Body of pancreas (tissue), 4 donors: ENCODE results near the gene SAPCD2. TPM values are rescaled to one million over a fixed set of nuclear protein-coding genes. Genes with fewer than 3 reads are reported as not detected.

Source experiments
- ATAC-seq: fragments of 150-250 bp; one replicate; pipeline ENCODE4 v1.9.1; 2016
- DNase-seq, 4 donors: peaks; one replicate each; pipeline ENCODE4 v3.0.0-alpha.2; 2019
- H3K27ac ChIP-seq, 4 donors: fragments of 200-600 bp; sonication (generic); 1 replicate in 3 of 4; 2 replicates in 1 of 4; pipeline versions ENCODE4 v1.5.1 to v1.6.1; 2016 to 2019; ENCODE audit warnings: mild to moderate bottlenecking in 1 of 4, mixed read lengths in 1 of 4, moderate library complexity in 1 of 4
- H3K27me3 ChIP-seq, 2 donors: fragments of 200-600 bp; sonication (generic); one replicate each; pipeline ENCODE4 v1.6.0; 2016; ENCODE audit warnings: mild to moderate bottlenecking in 1 of 2
- H3K36me3 ChIP-seq, 2 donors: fragments of 200-600 bp; sonication (generic); replicated peaks in 1 of 2; 2 replicates each; pipeline ENCODE4 v1.5.1; 2016; ENCODE audit warnings: low read depth in 2 of 2; ENCODE audit not compliant: insufficient read depth in 1 of 2
- H3K4me1 ChIP-seq: fragments of 200-600 bp; sonication (generic); one replicate; pipeline ENCODE4 v1.6.0; 2016
- H3K4me3 ChIP-seq, 2 donors: fragments of 200-600 bp; sonication (generic); 1 replicate in 1 of 2; 2 replicates in 1 of 2; pipeline ENCODE4 v1.5.1; 2016 to 2019
- H3K9me3 ChIP-seq, 3 donors: fragments of 200-600 bp; sonication (generic); 1 replicate in 2 of 3; 2 replicates in 1 of 3; pipeline ENCODE4 v1.5.1; 2016
- CTCF ChIP-seq, 7 experiments: fragments of 450-650 bp in 4 of 7; fragments of 200-600 bp in 3 of 7; sonication (generic) in 3 of 7; IDR thresholded peaks; one replicate each; pipeline ENCODE4 v1.5.1; 2016 to 2019; ENCODE audit warnings: antibody characterized with exemption in 7 of 7
- POLR2A ChIP-seq, 3 donors: fragments of 450-650 bp; IDR thresholded peaks; one replicate each; pipeline ENCODE4 v1.6.1; 2016; ENCODE audit warnings: antibody characterized with exemption in 3 of 3, mild to moderate bottlenecking in 2 of 3
- WGBS, 2 donors: methylation state at CpG; one replicate each; pipeline ENCODE4 v1.1.5; 2017; 5-methylcytosine and 5-hydroxymethylcytosine counted together
- intact Hi-C: fragments of 100-400 bp; cut with DNase I; formaldehyde crosslinking; loops from one replicate; pipeline ENCODE4 v1.15.1; 2023
- total RNA-seq, 2 donors: library from RNA; depleted of rRNA; stranded (reverse); fragments of >200 nt; gene quantifications; one replicate each; pipeline ENCODE4 v1.1.0, GENCODE V29; 2016

The SAPCD2 gene
- total RNA-seq, 2 donors from 2014 or later: 0.66 to 0.78 TPM

DNA sequence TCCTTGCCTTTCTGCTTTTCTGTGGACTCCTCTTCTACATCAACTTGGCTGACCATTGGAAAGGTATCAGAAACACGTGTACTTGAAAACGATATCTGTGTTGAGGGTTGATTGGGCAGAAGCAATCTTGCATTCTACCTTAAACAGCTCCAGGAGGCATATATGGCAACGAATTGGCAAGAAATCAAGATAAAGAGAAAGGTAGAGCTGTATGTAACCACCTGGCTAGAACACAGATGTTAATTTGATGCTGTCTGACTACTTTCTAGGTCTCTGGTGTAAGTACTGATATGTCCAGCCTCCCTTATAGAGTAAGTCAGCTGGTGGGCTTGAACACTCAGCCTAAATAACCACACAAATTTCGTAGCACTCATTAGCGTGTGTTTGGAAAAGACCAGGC is 17.8 kb upstream of the SAPCD2 start:
- WGBS, 2 donors: 49 to 63% methylated on average over 5 of the region's 5 CpGs
- H3K36me3 ChIP-seq: no peaks in the 10 kb centered on the region
- peaks cover 42% of the 10 kb centered on the region for H3K4me1 ChIP-seq
- H3K27me3 ChIP-seq: no peaks in the 10 kb centered on the region
- intact Hi-C loops: no loop called here
- ATAC-seq (no peak), DNase-seq (no peak)
- no peaks in the 10 kb centered on the region for H3K9me3 ChIP-seq
- TF ChIP-seq CTCF (IDR thresholded peaks at IDR 0.05): no peak
- no peak for TF ChIP-seq POLR2A (IDR thresholded peaks at IDR 0.05)
- H3K27ac ChIP-seq: no peak overlapping the region
- H3K4me3 ChIP-seq: no peak overlapping the region

DNA sequence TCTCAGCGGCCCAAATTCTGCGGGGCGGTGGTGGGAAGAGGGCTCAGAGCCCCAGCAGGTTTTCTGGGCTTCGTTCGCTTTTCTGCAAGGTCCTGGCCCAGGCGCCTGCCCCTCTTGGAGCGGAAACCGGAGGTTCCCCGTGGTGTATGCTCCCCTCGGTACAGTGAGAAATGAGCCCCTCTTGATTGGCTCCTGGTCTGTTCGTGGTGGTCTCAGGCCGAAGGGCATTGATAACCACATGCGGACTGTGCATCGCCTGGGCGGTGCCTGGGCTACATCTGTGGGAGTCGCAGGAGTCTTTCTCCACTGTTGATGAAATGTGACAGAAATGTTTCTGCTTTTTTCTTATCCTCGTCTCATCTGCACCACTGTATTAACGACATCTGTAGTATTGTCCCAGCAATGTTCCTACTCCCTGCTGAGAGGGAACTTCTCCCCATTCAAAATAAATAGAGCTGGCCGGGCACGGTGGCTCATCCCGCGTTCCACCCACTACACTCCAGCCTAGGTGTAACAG is 17.1 kb upstream of the SAPCD2 start:
- intact Hi-C loops: no loop called here

GRCh38 chr9:137086531-137087408 is 16.4 kb upstream of the SAPCD2 start, which contains the start of gene MAN1B1:
MAN1B1 (plus strand) TSS chr9:137086985; CDS start chr9:137087000, 15 bp downstream.
- H3K9me3 ChIP-seq: no peaks in the 10 kb centered on the region
- H3K4me1 ChIP-seq: peaks cover 42% of the 10 kb centered on the region
- no peaks in the 10 kb centered on the region for H3K27me3 ChIP-seq
- H3K36me3 ChIP-seq: no peaks in the 10 kb centered on the region
- ATAC-seq (peak; percentile 95), DNase-seq (peak; percentile 99 to 100 (median 100))
- H3K27ac ChIP-seq: peak within 1 kb of the TSS; percentile 75 to 95 (median 87)
- intact Hi-C loops: no loop called here
- TF ChIP-seq CTCF (IDR thresholded peaks at IDR 0.05) (peak in 3 of 7 experiments; percentile 0 to 14 (median 4)), POLR2A (IDR thresholded peaks at IDR 0.05) (peak; percentile 73 to 86 (median 84))
- H3K4me3 ChIP-seq: peak within 1 kb of the TSS; percentile 33 to 67
- 0% methylated on average over 101 of the region's 101 CpGs; no CpG with 5 or more reads in 1 of the 2 donors for WGBS, 2 donors

More for the DNA sequence above, 17.1 kb upstream of the SAPCD2 start:
- peak overlapping the region; percentile 11 to 33 for H3K4me3 ChIP-seq
- H3K9me3 ChIP-seq: no peaks in the 10 kb centered on the region
- H3K36me3 ChIP-seq: no peaks in the 10 kb centered on the region
- ATAC-seq (no peak), DNase-seq (no peak)
- peaks cover 42% of the 10 kb centered on the region for H3K4me1 ChIP-seq
- 8 to 18% methylated on average over 11 to 22 of the region's 22 CpGs for WGBS, 2 donors
- peak overlapping the region; percentile 56 to 95 (median 78) for H3K27ac ChIP-seq
- H3K27me3 ChIP-seq: no peaks in the 10 kb centered on the region
- TF ChIP-seq CTCF (IDR thresholded peaks at IDR 0.05) (no peak), POLR2A (IDR thresholded peaks at IDR 0.05) (no peak)

DNA sequence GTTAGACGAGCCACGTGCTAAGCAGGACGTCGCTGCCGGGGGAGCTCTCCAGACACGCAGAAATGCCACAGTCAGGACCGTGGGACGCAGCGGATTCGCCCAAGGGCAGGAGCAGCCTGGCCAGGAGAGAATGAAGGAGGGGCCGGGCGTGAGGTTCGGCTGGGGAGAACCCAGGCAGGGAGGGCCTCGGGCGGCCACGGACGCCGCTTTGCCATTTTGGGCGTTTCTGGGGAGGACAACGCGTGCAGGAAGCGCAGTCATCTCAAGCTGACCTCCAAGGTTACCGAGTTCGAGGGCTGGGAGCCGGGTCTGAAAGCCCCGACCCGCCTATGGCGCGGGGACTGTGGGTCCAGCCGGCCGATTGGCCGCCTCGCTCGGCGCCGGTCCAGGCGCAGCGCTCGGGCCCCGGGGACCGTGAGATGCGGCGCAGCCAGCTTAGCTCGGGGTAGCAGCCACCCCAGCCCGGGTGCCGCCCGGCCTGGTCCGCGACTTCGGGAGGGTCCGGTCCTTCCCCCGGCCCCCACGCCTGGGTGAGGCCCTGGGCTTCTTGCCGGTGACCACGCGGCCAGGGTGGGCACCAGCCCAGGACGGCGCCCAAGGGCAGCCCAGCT is 15.7 kb upstream of the SAPCD2 start:
- Histone ChIP-seq H3K27me3 (no peaks in the 10 kb centered on the region), H3K4me1 (peaks cover 42% of the 10 kb centered on the region), H3K36me3 (no peaks in the 10 kb centered on the region), H3K27ac (peak overlapping the region; percentile 75 to 95 (median 87)), H3K9me3 (no peaks in the 10 kb centered on the region), H3K4me3 (peak overlapping the region; percentile 19 to 67)
- WGBS, 2 donors: 0 to 1% methylated on average over 9 to 56 of the region's 58 CpGs
- TF ChIP-seq POLR2A (IDR thresholded peaks at IDR 0.05): no peak
- intact Hi-C loops: no loop called here
- DNase-seq (peak; percentile 43 to 54 (median 52)), ATAC-seq (peak; percentile 17)

GRCh38 chr9:137084526-137084925 is 14.2 kb upstream of the SAPCD2 start:
- DNase-seq (no peak), ATAC-seq (no peak)
- Histone ChIP-seq H3K27ac (no peak overlapping the region), H3K9me3 (no peaks in the 10 kb centered on the region), H3K27me3 (no peaks in the 10 kb centered on the region), H3K4me3 (no peak overlapping the region), H3K4me1 (peaks cover 38% of the 10 kb centered on the region), H3K36me3 (no peaks in the 10 kb centered on the region)
- intact Hi-C loops: no loop called here
- 50 to 74% methylated on average over 1 to 9 of the region's 9 CpGs for WGBS, 2 donors
- TF ChIP-seq CTCF (IDR thresholded peaks at IDR 0.05): no peak
- TF ChIP-seq POLR2A (IDR thresholded peaks at IDR 0.05): no peak
